Hepatocyte (in vitro differentiated cells): Measurements from ENCODE around the gene EDA.

Source experiments
- CTCF ChIP-seq: fragments of 200-600 bp; sonication (generic); IDR thresholded peaks from 2 replicates; pipeline ENCODE4 v1.5.1; 2016; ENCODE audit warnings: antibody characterized with exemption, mild to moderate bottlenecking; ENCODE audit not compliant: poor library complexity
- EZH2 ChIP-seq: fragments of 200-600 bp; sonication (generic); IDR thresholded peaks from 2 replicates; pipeline ENCODE4 v1.6.1; 2016; ENCODE audit warnings: antibody characterized with exemption, mild to moderate bottlenecking, borderline replicate concordance

- no peak for TF ChIP-seq EZH2
- TF ChIP-seq CTCF, result no peak
Observed at GRCh38 chrX:70026851-70027200, 410.9 kb downstream of the EDA start.
